ENCODE measurements around the gene ATP8B4. TPM values are rescaled to one million over a fixed set of nuclear protein-coding genes. Genes with fewer than 3 reads are reported as not detected.
A peak's percentile ranks its signal among the peaks of the same experiment; 100 is the strongest.

The ATP8B4 gene
- total and polyA plus RNA-seq, 2 of the 8 experiments (the other 6 are each of a cell fraction or from before 2014, with no cell fraction given), result 0.17 to 0.24 TPM

GRCh38 chr15:49876401-49877038 is 242.5 kb downstream of the ATP8B4 start (continued):
- TF ChIP-seq CBX5 (IDR thresholded peaks at IDR 0.05; ENCODE audit: low read depth, low read length) (no peak), TEAD4 (IDR thresholded peaks at IDR 0.05; ENCODE audit: low read depth, low read length) (peak; percentile 60; the same call in 1 of the 2 replicates), SP2 (IDR thresholded peaks at IDR 0.05; ENCODE audit: low read length) (no peak), ATF2 (IDR thresholded peaks at IDR 0.05; ENCODE audit: low read length) (no peak), CBX8 (IDR thresholded peaks at IDR 0.05; ENCODE audit: borderline replicate concordance, low read depth, low read length) (no peak), ATF3 (IDR thresholded peaks at IDR 0.05; ENCODE audit: insufficient read depth, low read depth, low read length) (0 out of 2 replicates have a peak, but pooled peaks have one; percentile 26), GABPA (IDR thresholded peaks at IDR 0.05; ENCODE audit: borderline replicate concordance, insufficient read depth, low read length) (no peak)
